GM19438 (cell line): ENCODE results near the gene CYP3A7.
"Not testable (repeated sequence)": the region's sequence is repeated elsewhere in the genome, so short reads cannot be mapped to it uniquely, and the experiment has no call there.

Experiments used
- ATAC-seq: cut with Tn5 transposase; IDR thresholded peaks from one replicate; pipeline ENCODE4 v1.9.1; 2021; ENCODE audit warnings: low read depth; ENCODE audit not compliant: unreplicated experiment

Gene CYP3A7

GRCh38 chr7:99709838-99710578 lies 25.0 kb downstream of the CYP3A7 start:
- ATAC-seq: no peak

GRCh38 chr7:99709260-99709659 lies 25.7 kb downstream of the CYP3A7 start:
- ATAC-seq: no peak

- no peak for ATAC-seq
Observed at GRCh38 chr7:99707096-99707495, 27.9 kb downstream of the CYP3A7 start.

- ATAC-seq: no peak
Observed at GRCh38 chr7:99699946-99700345, 35.0 kb downstream of the CYP3A7 start.

GRCh38 chr7:99698867-99699730 lies 35.9 kb downstream of the CYP3A7 start:
- not testable (repeated sequence) for ATAC-seq

DNA sequence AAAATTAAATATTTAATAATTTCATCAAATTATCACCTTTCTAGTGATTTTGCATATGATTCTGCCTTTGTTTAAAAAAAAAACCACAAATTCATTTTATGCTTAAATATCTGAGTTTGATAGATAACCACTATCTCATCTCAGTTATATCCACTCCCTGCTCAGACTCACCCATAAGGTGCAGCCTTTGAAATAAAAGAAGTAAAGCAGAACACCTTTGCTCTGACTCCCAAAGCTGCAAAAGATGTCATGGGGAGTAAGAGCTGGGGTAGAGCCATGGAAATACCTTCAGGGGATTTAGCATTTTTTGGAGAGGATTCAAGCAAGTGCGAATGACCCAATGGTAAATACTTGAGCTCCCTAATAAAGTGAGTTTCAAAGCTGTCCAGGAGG lies 40.1 kb downstream of the CYP3A7 start:
- ATAC-seq: no peak

DNA sequence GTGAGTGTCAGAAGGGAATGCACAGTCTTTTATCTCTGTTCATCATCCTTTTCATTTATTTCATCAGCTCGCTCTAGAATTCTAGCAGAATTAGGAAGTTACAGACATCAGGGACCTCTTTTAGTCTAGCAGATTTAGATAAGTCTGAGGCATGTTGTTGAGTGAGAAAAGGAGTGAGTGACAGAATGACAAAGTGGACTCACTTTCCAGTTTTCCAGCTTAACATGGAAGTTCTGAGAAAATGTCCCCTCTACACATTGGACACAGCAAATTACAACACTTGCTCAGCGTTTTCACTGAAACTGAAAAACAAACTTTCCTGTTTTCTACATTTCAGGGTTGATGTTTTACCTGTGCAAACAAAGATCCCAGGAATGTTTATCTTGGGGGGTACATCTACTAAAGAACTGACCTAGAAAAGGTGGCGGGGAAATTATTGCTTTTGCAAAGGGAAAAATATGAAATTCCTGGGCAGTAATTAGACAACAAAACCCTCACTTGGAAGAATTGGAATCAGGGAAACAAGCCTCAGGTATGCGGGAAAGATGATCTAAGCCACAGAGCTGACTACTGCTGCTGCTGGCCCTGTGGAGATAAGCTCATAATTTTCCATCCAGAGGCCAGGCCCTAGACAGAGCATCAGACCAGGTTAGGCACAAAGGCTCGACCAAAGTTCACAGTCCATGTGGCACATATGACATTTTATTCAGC lies 40.6 kb downstream of the CYP3A7 start:
- ATAC-seq: no peak

GRCh38 chr7:99693427-99694200 lies 41.4 kb downstream of the CYP3A7 start:
- ATAC-seq: no peak

GRCh38 chr7:99693100-99693426 lies 41.9 kb downstream of the CYP3A7 start:
- ATAC-seq: no peak

DNA sequence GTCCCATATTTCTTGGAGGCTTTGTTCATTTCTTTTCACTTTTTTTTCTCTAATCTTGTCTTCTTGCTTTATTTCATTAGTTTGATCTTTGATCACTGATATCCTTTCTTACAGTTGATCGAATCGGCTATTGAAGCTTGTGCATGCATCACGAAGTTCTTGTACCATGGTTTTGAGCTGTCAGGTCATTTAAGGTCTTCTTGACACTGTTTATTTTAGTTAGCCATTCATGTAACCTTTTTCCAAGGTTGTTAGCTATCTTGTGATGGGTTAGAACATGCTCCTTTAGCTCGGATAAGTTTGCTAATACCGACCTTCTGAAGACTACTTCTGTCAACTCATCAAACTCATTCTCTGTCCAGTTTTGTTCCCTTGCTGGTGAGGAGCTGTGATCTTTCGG lies 42.4 kb downstream of the CYP3A7 start:
- ATAC-seq: not testable (repeated sequence)

GRCh38 chr7:99691658-99692057 lies 43.3 kb downstream of the CYP3A7 start:
- ATAC-seq: not testable (repeated sequence)

DNA sequence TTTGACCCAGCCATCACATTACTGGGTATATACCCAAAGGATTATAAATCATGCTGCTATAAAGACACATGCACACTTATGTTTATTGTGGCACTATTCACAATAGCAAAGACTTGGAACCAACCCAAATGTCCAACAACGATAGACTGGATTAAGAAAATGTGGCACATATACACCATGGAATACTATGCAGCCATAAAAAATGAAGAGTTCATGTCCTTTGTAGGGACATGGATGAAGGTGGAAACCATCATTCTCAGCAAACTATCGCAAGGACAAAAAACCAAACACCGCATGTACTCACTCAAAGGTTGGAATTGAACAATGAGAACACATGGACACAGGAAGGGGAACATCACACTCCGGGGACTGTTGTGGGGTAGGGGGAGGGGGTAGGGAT lies 44.1 kb downstream of the CYP3A7 start:
- not testable (repeated sequence) for ATAC-seq

- ATAC-seq: not testable (repeated sequence)
Observed at GRCh38 chr7:99685871-99686608, 49.0 kb downstream of the CYP3A7 start.

- no peak for ATAC-seq
Observed at GRCh38 chr7:99685129-99685758, 49.8 kb downstream of the CYP3A7 start.

DNA sequence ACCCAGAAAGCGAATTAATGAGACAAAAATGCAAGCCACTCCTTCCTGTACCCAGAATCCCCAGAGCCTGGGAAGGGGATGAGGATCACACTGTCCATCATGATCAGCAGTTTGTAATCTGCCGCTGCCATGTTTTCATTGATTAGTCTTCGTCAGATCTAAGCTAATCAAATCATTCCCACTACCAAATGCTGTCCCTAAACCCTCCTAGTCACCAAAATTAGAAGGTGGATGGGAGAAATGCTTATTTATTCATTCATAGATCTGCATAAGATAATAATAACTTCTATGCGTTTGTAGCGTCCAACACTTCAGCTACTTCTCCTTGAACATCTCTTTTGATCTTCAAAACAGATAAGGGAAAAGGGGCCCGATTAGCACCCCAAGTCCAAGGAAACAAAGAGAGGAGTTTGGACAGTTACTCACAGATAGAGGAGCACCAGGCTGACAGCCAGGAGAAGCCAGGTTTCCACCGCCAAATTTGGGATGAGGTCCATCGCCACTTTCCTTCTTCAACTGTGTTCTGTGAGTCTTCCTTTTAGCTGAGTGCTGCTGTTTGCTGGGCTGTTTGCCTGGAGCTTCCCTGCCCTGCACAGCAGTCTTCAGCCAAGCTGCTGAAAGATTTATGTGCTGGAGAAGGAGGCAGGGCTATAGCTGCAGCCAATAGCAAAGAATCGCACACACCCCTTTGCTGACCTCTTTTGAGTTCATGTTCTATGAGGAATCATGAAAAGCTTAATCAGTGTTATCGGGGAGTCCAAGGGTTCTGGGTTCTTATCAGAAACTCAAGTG lies 55.4 kb downstream of the CYP3A7 start, which contains the start of gene CYP3A5:
CYP3A5 (minus strand) TSS at position 597 of the 792 bp plus-strand sequence; CDS start at position 497, 100 bp downstream.
- ATAC-seq: no peak

DNA sequence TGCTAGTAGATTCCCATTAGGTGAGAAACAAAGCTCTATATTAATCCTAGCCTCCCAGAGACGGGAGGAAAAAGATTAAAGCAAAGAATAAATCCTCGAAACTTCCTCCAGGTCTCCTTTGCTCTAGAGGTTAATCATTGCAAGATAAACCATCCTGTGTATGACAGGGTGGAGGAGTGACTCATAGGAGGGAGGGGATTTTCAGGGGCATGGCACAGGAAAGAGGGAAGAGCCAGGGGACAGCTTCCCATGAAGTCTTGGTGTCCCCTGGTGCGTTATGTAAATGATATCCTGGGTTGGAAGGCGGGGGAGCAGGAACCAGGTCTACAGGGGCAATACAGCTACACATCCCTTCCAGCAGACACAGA lies 56.0 kb downstream of the CYP3A7 start:
- ATAC-seq: no peak

- no peak for ATAC-seq
Observed at GRCh38 chr7:99677648-99678045, 57.3 kb downstream of the CYP3A7 start.

GRCh38 chr7:99677013-99677647 lies 57.9 kb downstream of the CYP3A7 start:
- ATAC-seq: no peak
